Sciatic nerve (tissue), 2 donors: ENCODE results near the gene PRKAG2. TPM values are rescaled to one million over a fixed set of nuclear protein-coding genes. Genes with fewer than 3 reads are reported as not detected.
A peak's percentile ranks its signal among the peaks of the same experiment; 100 is the strongest.
"Not testable (repeated sequence)": the region's sequence is repeated elsewhere in the genome, so short reads cannot be mapped to it uniquely, and the experiment has no call there.

ENCODE experiments used
- ATAC-seq: fragments of 200-7000 bp; cut with Tn5 transposase; one replicate; pipeline ENCODE4 v1.9.1; 2020; ENCODE audit warnings: mild to moderate bottlenecking, moderate library complexity
- DNase-seq: peaks from one replicate; pipeline ENCODE4 v3.0.0-alpha.2; 2020; ENCODE audit warnings: low spot score
- intact Hi-C: fragments of 100-400 bp; cut with DNase I; formaldehyde crosslinking; loops from one replicate; pipeline ENCODE4 v1.14.2; 2022
- total RNA-seq: library from RNA; stranded (reverse); fragmentation: NEBNext Ultra II Directional; extraction: Animal tissue kit (Norgen Biotek cat#: 25700); gene quantifications from one replicate; pipeline ENCODE4 v1.2.1, GENCODE V29; 2021
- donor health status: DM: no; HTN: no; CAD: no.
- donor health status: DM: no; HTN: no; CAD: no.

PRKAG2 gene
- total RNA-seq, 1 donor from 2014 or later = 31.5 TPM

- ATAC-seq = no peak
- no peak for DNase-seq
- intact Hi-C loops = no loop called here
These were observed 347.1 kb downstream of the PRKAG2 start for GRCh38 chr7:151529842-151530241.

DNA sequence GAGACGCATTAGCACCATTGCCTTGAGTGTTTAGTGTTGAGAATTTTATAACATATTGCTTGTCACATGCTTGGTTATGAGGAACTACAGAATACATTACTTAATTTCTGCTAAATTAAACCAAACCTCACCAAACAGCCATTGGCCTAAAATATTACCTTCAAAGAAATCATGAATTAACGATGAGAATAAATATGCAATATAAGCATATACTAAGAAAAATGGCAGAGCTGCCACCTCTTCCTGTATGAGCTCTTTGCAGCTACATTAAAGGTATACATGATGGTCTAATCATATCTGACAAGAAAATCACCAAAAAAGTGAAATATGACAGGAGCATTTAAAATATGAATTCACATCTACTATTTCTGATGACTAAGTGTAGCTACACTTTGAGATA, 352.1 kb downstream of the PRKAG2 start:
- ATAC-seq (no peak), DNase-seq (no peak)
- intact Hi-C loops = no loop called here

- no peak for DNase-seq
- intact Hi-C loops = no loop called here
- no peak for ATAC-seq
These were observed 352.6 kb downstream of the PRKAG2 start for GRCh38 chr7:151524331-151524730.

- ATAC-seq (peak; percentile 3), DNase-seq (peak; percentile 80)
- intact Hi-C loops = no loop called here
These were observed 356.3 kb downstream of the PRKAG2 start for GRCh38 chr7:151520419-151521261.

DNA sequence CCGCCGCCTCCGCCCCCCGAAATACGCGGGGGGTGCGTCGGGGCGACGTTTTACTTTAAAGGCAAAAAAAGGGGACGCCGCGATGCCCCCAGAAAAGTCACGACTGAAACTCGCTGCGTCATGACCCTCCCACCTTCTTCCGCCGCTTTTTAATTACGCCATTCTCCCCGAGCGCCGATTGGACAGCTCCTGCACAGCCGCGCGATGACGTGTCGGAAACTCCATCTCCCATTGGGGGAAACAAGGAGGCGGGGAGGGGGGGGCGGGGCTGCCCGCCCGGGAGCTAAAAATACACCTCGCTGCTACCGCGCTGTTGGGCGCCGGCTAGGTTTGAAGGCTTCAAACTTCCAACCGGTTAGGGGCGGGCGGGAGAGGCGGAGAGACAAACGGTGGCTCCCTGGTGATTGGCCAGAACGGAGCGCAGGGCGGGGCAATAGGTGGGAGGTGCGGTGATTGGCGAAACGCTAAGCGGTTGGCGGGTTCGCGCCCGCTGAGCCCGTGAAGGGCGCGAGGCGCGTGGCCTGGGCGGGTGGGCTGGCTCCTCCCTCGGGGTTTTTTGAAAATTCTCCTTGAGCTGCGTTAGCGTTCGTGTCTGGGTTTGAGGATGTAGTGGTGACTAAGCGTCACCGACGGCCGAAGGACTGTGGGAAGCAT, 357.0 kb downstream of the PRKAG2 start, which contains the start of gene RHEB:
RHEB (minus strand) TSS at position 131 of the 654 bp plus-strand sequence. CDS start 384 bp downstream, outside the sequence.
- intact Hi-C loops = no loop called here
- peak; percentile 97 for ATAC-seq

DNA sequence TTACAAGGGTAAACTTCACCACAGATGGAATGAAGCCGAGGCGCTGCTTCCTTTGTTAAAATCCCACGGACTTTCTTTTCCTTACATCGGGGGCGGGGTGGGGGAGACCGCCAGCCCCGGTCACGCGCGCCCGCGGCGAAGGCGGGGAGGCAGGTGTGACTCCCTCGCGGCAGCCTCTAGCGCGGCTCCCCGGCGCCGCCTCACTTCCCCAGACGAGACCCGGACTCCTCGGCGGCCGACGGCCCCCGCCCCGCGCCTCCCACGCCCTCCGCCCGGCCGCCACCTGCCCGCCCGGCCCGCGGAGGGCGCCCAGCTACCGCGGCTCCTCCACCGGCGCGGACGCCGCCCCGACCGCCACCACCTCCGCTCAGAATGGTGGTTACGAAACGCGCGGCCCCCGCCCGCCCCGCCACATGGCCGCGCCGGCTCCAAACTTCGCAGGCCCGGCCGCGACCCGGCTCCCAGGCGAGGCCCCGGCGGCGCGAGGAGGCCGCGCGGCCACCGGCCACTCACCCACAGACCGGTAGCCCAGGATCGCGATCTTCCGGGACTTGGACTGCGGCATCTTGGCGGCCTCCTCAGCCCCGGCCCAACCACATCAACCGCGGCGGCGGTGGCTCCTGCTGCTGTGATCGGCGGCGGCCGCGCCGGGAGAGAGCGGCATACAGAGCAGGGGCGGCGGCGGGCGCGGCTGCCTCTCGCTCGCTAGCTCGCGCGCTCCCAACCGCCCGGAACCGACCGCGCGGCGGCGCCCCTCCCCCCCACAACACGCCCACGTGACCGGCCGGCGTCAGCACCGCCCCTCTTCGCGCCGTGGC, 357.8 kb downstream of the PRKAG2 start:
- peak; percentile 73 for DNase-seq
- intact Hi-C loops = not testable (repeated sequence)
- peak; percentile 87 for ATAC-seq

More for the DNA sequence above, 357.0 kb downstream of the PRKAG2 start, which contains the start of gene RHEB:
- DNase-seq = peak; percentile 99

DNA sequence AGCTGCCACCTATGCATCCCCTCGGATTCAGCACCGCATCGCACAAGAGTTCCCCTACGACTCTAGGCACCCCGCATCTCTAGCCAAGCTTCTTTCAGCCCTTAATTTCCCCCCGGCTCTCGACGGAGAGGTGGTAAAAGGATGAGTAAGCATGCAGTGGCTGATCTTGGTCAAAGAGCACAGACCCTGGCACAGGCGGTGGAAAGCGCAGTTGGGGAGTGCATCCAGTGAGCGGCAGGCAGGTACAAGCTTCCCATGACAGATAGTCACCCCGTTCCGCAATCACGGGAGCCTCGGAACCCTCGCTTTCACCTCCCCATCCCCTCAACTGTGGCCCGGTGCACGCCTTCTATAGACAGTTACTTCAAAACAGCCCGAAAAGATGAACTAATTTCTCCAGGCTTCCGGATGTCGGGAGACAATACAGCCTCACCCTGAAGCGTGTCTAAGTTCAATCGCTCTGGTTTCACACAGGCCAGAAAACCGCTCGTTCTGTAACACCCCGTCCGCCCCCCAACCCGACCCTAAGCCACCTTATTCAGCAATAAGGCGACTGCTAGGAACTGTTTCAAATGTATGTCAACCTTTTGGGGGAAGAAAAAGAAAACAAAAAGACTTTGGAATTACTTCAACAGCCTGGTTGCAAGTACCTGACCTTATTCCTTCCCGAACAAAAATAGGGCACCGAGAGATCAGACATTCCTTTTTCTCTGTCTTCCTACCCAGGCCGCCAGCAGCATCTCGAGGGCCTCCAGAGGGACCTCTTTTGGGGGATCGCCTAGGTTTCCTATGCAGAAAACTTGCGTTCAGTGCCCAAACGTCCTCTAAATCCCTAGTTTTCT, 358.6 kb downstream of the PRKAG2 start:
- DNase-seq = peak; percentile 71
- peak; percentile 6 for ATAC-seq
- intact Hi-C loops = no loop called here

- no peak for ATAC-seq
- no peak for DNase-seq
- intact Hi-C loops = no loop called here
These were observed 359.3 kb downstream of the PRKAG2 start for GRCh38 chr7:151517601-151518104.

DNA sequence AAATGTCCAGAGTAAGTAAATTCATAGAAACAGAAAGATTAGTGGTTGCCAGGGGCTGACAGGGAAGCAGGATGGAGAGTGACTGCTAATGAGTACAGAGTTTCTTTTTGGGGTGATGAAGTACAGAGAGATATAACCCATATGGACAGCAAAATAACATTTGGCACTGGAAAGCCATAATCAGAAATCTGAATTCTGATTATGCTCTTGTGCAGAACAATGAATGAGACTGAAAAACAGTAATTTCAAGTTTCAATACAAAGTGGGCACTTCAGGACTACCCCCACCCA, 361.7 kb downstream of the PRKAG2 start:
- DNase-seq (no peak), ATAC-seq (no peak)
- intact Hi-C loops = no loop called here

- ATAC-seq (no peak), DNase-seq (no peak)
- intact Hi-C loops = no loop called here
These were observed 362.2 kb downstream of the PRKAG2 start for GRCh38 chr7:151514461-151515275.

GRCh38 chr7:151513133-151513532, 363.8 kb downstream of the PRKAG2 start:
- intact Hi-C loops = no loop called here
- DNase-seq = no peak
- no peak for ATAC-seq

DNA sequence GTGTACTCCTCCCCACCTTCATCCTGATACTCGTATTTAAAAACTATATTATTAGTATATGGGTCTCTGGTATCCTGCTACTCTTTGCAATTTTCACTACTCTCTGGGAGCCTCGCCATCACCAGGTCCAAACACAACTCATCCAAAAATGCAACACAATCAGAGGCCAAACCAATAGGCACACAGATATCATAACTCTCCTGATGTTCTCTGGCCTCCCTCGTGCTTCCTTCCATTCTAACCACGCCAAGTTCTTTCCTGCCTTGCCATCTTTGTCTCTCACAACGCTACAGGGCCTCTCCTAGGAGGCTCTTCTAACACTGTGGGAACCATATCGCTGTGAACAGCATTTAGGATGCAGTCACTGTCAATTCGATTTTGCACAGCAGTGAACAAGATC, 364.6 kb downstream of the PRKAG2 start:
- intact Hi-C loops = no loop called here
- ATAC-seq (peak; percentile 65), DNase-seq (no peak)

DNA sequence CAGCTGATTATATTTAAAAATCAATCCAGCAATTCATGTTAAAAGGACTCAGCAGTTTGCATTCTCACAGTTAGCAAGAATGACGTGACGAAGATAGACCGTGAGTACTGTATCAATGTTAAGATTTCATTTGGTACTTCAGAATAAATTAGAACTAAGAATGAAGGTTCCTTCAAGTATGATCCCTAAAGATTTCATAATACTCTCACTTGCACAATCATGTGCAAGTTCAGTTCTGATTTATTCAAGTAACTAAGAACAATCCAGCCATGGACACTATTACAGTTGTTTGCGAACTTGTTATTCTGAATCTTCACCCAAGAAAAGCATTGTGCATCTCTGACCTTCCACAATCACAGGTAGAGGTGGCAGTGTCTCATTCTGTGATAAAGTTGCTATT, 365.0 kb downstream of the PRKAG2 start:
- DNase-seq (no peak), ATAC-seq (peak; percentile 29)
- intact Hi-C loops = no loop called here

DNA sequence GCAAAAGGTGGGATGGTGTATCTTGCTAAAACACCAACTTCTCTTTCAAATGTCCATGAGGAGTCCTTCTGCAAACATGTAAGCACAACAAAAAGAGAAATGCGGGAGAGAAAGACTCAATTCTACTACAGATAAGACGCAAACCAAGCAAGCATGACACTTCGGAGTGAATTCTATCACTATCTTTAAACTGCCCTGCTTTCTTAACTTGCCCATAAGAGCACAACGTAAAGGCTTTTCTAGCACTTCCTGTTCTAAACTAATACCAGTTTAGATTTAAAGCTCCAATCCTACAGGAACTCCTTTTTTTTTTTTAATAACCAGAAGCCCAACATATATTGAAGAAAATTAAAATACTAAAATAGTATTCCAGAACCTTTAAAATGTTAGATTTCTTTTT, 365.6 kb downstream of the PRKAG2 start:
- ATAC-seq (no peak), DNase-seq (no peak)
- intact Hi-C loops = no loop called here

DNA sequence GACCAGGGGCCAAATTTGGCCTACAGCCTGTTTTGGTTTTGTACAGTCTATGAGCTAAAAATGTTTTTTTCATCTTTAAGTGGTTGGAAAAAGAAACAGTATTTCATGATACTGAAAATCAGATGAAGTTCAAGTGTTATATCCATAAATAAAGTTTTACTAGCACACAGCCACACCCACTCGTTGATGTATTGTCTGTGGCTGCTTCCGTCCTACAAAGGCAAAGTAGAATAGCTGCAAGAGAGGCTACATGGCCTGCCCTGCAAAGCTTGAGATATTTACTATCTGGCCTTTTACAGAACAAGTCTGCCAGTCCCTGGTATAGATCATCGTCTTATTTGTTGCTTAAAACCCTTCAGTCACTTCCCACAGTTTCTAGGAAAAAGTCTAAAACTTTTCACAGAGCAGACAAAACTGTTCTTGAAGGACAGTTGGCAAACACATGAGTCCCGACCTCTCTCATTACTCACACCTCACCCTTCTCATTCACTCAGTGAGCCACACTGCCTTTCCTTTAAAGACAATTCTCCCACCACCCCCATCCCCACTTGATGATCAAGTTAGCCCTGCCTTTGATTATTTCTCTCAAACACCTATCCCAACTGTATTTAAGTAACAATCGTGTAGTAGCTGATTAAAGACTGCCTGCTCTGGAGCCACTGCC, 367.1 kb downstream of the PRKAG2 start:
- intact Hi-C loops = no loop called here
- ATAC-seq (no peak), DNase-seq (no peak)

- DNase-seq (no peak), ATAC-seq (no peak)
- intact Hi-C loops = no loop called here
These were observed 367.9 kb downstream of the PRKAG2 start for GRCh38 chr7:151508991-151509390.

- ATAC-seq = no peak
- intact Hi-C loops = no loop called here
These were observed 369.1 kb downstream of the PRKAG2 start for GRCh38 chr7:151507806-151508205.

More at GRCh38 chr7:151507806-151508205, 369.1 kb downstream of the PRKAG2 start:
- no peak for DNase-seq
